Measurements from ENCODE around the gene SYCP2. TPM values are rescaled to one million over a fixed set of nuclear protein-coding genes. Genes with fewer than 3 reads are reported as not detected.

The SYCP2 gene
- polyA plus RNA-seq, 1 experiment, result 0.47 TPM

GRCh38 chr20:59911041-59911440 is 22.4 kb downstream of the SYCP2 start:
- no peaks in the 10 kb centered on the region for H3K36me3 ChIP-seq (ENCODE audit: control insufficient read depth, insufficient read depth, low read length)
- H3K27me3 ChIP-seq (ENCODE audit: control insufficient read depth, insufficient read depth, low read length), result no peaks in the 10 kb centered on the region
- DNase-seq (ENCODE audit: low read depth), result no peak
- ChIA-PET CTCF (interaction anchor here (1.3 kb wide), 1 partner anchor 23 kb away, joined by 3 read pairs; the partner anchor contains the start of gene SYCP2), POLR2A (no interaction called here)
- no peak overlapping the region for H3K4me3 ChIP-seq (ENCODE audit: low read depth, low read length)
- no peak for TF ChIP-seq CTCF (IDR thresholded peaks at IDR 0.05; ENCODE audit: insufficient read depth, low read depth, low read length)

GRCh38 chr20:59908855-59909254 is 24.6 kb downstream of the SYCP2 start:
- DNase-seq (ENCODE audit: low read depth), result no peak
- CTCF ChIA-PET, result no interaction called here
- TF ChIP-seq CTCF (IDR thresholded peaks at IDR 0.05; ENCODE audit: insufficient read depth, low read depth, low read length), result no peak
- POLR2A ChIA-PET, result no interaction called here
- no peak overlapping the region for H3K4me3 ChIP-seq (ENCODE audit: low read depth, low read length)
- no peaks in the 10 kb centered on the region for H3K27me3 ChIP-seq (ENCODE audit: control insufficient read depth, insufficient read depth, low read length)
- no peaks in the 10 kb centered on the region for H3K36me3 ChIP-seq (ENCODE audit: control insufficient read depth, insufficient read depth, low read length)

GRCh38 chr20:59903621-59904020 is 29.8 kb downstream of the SYCP2 start:
- ChIA-PET POLR2A (no interaction called here), CTCF (interaction anchor here (0.6 kb wide), 1 partner anchor 8 kb away, joined by 4 read pairs; no protein-coding TSS in a partner anchor)
- Histone ChIP-seq H3K36me3 (ENCODE audit: control insufficient read depth, insufficient read depth, low read length) (no peaks in the 10 kb centered on the region), H3K27me3 (ENCODE audit: control insufficient read depth, insufficient read depth, low read length) (no peaks in the 10 kb centered on the region), H3K4me3 (ENCODE audit: low read depth, low read length) (no peak overlapping the region)
- DNase-seq (ENCODE audit: low read depth), result no peak
- TF ChIP-seq CTCF (IDR thresholded peaks at IDR 0.05; ENCODE audit: insufficient read depth, low read depth, low read length), result no peak

- ChIA-PET CTCF (no interaction called here), POLR2A (no interaction called here)
- H3K27me3 ChIP-seq (ENCODE audit: control insufficient read depth, insufficient read depth, low read length), result no peaks in the 10 kb centered on the region
- H3K36me3 ChIP-seq (ENCODE audit: control insufficient read depth, insufficient read depth, low read length), result no peaks in the 10 kb centered on the region
- DNase-seq (ENCODE audit: low read depth), result no peak
- H3K4me3 ChIP-seq (ENCODE audit: low read depth, low read length), result no peak overlapping the region
- TF ChIP-seq CTCF (IDR thresholded peaks at IDR 0.05; ENCODE audit: insufficient read depth, low read depth, low read length), result no peak
Measured at GRCh38 chr20:59902470-59902869, 31.0 kb downstream of the SYCP2 start.

GRCh38 chr20:59895908-59896307 is 37.5 kb downstream of the SYCP2 start:
- Histone ChIP-seq H3K36me3 (ENCODE audit: control insufficient read depth, insufficient read depth, low read length) (no peaks in the 10 kb centered on the region), H3K4me3 (ENCODE audit: low read depth, low read length) (no peak overlapping the region), H3K27me3 (ENCODE audit: control insufficient read depth, insufficient read depth, low read length) (no peaks in the 10 kb centered on the region)
- ChIA-PET CTCF (interaction anchor here (1.0 kb wide), 1 partner anchor 8 kb away, joined by 4 read pairs; no protein-coding TSS in a partner anchor), POLR2A (no interaction called here)
- no peak for TF ChIP-seq CTCF (IDR thresholded peaks at IDR 0.05; ENCODE audit: insufficient read depth, low read depth, low read length)
- DNase-seq (ENCODE audit: low read depth), result no peak

All from BJ (cell line).